ENCODE data around the gene BCAS4.

The BCAS4 gene

GRCh38 chr20:50859161-50859560, 64.3 kb downstream of the BCAS4 start:
- in situ Hi-C loops (cut with MboI; ENCODE audit: low pct_unique_long_range_greater_than_20kb, low sequenced_read_pairs, unreplicated experiment): no loop called here
- DNase-seq (ENCODE audit: low spot score): no peak
- TF ChIP-seq CTCF (IDR thresholded peaks at IDR 0.05; ENCODE audit: extremely low read depth, insufficient read depth, missing control alignments): no peak

- no peak for DNase-seq (ENCODE audit: low spot score)
- in situ Hi-C loops (cut with MboI; ENCODE audit: low pct_unique_long_range_greater_than_20kb, low sequenced_read_pairs, unreplicated experiment): no loop called here
- no peak for TF ChIP-seq CTCF (IDR thresholded peaks at IDR 0.05; ENCODE audit: extremely low read depth, insufficient read depth, missing control alignments)
Measured at GRCh38 chr20:50861012-50861411, 66.2 kb downstream of the BCAS4 start.

GRCh38 chr20:50862546-50862945, 67.7 kb downstream of the BCAS4 start:
- no peak for DNase-seq (ENCODE audit: low spot score)
- no peak for TF ChIP-seq CTCF (IDR thresholded peaks at IDR 0.05; ENCODE audit: extremely low read depth, insufficient read depth, missing control alignments)
- in situ Hi-C loops (cut with MboI; ENCODE audit: low pct_unique_long_range_greater_than_20kb, low sequenced_read_pairs, unreplicated experiment): no loop called here

- no peak for DNase-seq (ENCODE audit: low spot score)
- no peak for TF ChIP-seq CTCF (IDR thresholded peaks at IDR 0.05; ENCODE audit: extremely low read depth, insufficient read depth, missing control alignments)
- in situ Hi-C loops (cut with MboI; ENCODE audit: low pct_unique_long_range_greater_than_20kb, low sequenced_read_pairs, unreplicated experiment): no loop called here
Measured at GRCh38 chr20:50865114-50865513, 70.3 kb downstream of the BCAS4 start.

GRCh38 chr20:50865591-50865990, 70.7 kb downstream of the BCAS4 start:
- no peak for DNase-seq (ENCODE audit: low spot score)
- no peak for TF ChIP-seq CTCF (IDR thresholded peaks at IDR 0.05; ENCODE audit: extremely low read depth, insufficient read depth, missing control alignments)
- in situ Hi-C loops (cut with MboI; ENCODE audit: low pct_unique_long_range_greater_than_20kb, low sequenced_read_pairs, unreplicated experiment): no loop called here

GRCh38 chr20:50866036-50866685, 71.3 kb downstream of the BCAS4 start:
- no peak for DNase-seq (ENCODE audit: low spot score)
- TF ChIP-seq CTCF (IDR thresholded peaks at IDR 0.05; ENCODE audit: extremely low read depth, insufficient read depth, missing control alignments): no peak
- in situ Hi-C loops (cut with MboI; ENCODE audit: low pct_unique_long_range_greater_than_20kb, low sequenced_read_pairs, unreplicated experiment): no loop called here
